HepG2 (cell line): ENCODE data around the gene RBM6. TPM values are rescaled to one million over a fixed set of nuclear protein-coding genes. Genes with fewer than 3 reads are reported as not detected.
A peak's percentile ranks its signal among the peaks of the same experiment; 100 is the strongest.

ENCODE experiments used
- ATAC-seq: fragments of 200-7000 bp; cut with Tn5 transposase; 3 replicates; pipeline ENCODE4 v1.9.1; 2020; ENCODE audit warnings: mild to moderate bottlenecking, moderate library complexity
- BruUV-seq: library from RNA; stranded (reverse); fragments of 400-500 nt; replicated peaks from 2 replicates; lab custom pipeline; 2021; lab: Mats Ljungman, UMichigan
- CTCF ChIA-PET: fragments of 300-600 bp; formaldehyde crosslinking; extraction: SDS; loops from one replicate; lab custom pipeline; 2021; ENCODE audit warnings: low total read pairs, inconsistent platforms, low intra/inter-chr PET ratio; lab: Yijun Ruan, JAX
- POLR2A ChIA-PET: fragments of 350-600 bp; sonication (Branson Sonifier 250); formaldehyde crosslinking; loops from one replicate; lab custom pipeline; 2020; ENCODE audit warnings: antibody characterized with exemption, inconsistent platforms; lab: Yijun Ruan, JAX
- DNase-seq: peaks from one replicate; pipeline ENCODE4 v3.0.0-alpha.2; 2015; ENCODE audit warnings: low spot score
- FAIRE-seq: peaks from 3 replicates; lab custom pipeline; 2011; peaks lifted over from hg19 to GRCh38; lab: Jason Lieb, UNC
- H2AFZ ChIP-seq: one replicate; pipeline ENCODE4 v1.6.1; 2011; ENCODE audit warnings: low read length, inconsistent platforms
- H3K27ac ChIP-seq: fragments of 300-600 bp; 3 replicates; pipeline ENCODE4 v1.8.0; 2011; ENCODE audit warnings: mixed run types, mild to moderate bottlenecking, mixed read lengths, low read length, inconsistent platforms; ENCODE audit not compliant: insufficient read depth; ENCODE audit errors: extremely low read length
- H3K27me3 ChIP-seq, 2 experiments: fragments of 200-600 bp in 1 of 2; 2 replicates in 1 of 2; 3 replicates in 1 of 2; pipeline versions ENCODE4 v1.6.0 to v1.8.0; 2011; ENCODE audit warnings: low read length in 2 of 2, mild to moderate bottlenecking in 2 of 2, moderate library complexity in 2 of 2, inconsistent platforms in 1 of 2; ENCODE audit not compliant: insufficient read depth in 2 of 2, control insufficient read depth in 1 of 2
- H3K36me3 ChIP-seq, 2 experiments: fragments of 200-600 bp in 1 of 2; replicated peaks in 1 of 2; 2 replicates in 1 of 2; 3 replicates in 1 of 2; pipeline versions ENCODE4 v1.5.1 to v1.8.0; 2011; ENCODE audit warnings: low read length in 2 of 2, inconsistent platforms in 1 of 2; ENCODE audit not compliant: insufficient read depth in 2 of 2, control insufficient read depth in 1 of 2
- H3K4me1 ChIP-seq: 2 replicates; pipeline ENCODE4 v1.5.1; 2012; ENCODE audit warnings: low read length, inconsistent platforms; ENCODE audit not compliant: insufficient read depth
- H3K4me2 ChIP-seq: 2 replicates; pipeline ENCODE4 v1.6.0; 2011; ENCODE audit warnings: low read depth, low read length, inconsistent platforms
- H3K4me3 ChIP-seq, 3 experiments: fragments of 200-600 bp in 1 of 3; sonication (generic), shearing (Covaris generic) in 1 of 3; replicated peaks in 1 of 3; 2 replicates each; pipeline ENCODE4 v1.5.1; 2011 to 2016; ENCODE audit warnings: low read length in 3 of 3, inconsistent platforms in 2 of 3, low read depth in 2 of 3, mild to moderate bottlenecking in 2 of 3, control low read depth in 1 of 3, mixed read lengths in 1 of 3; ENCODE audit not compliant: insufficient read depth in 1 of 3
- H3K79me2 ChIP-seq: one replicate; pipeline ENCODE4 v1.6.1; 2011; ENCODE audit warnings: low read length, inconsistent platforms; ENCODE audit not compliant: insufficient read depth
- H3K9ac ChIP-seq: 2 replicates; pipeline ENCODE4 v1.6.0; 2011; ENCODE audit warnings: mild to moderate bottlenecking, low read depth, low read length, inconsistent platforms; ENCODE audit not compliant: insufficient read depth
- H3K9me3 ChIP-seq: 2 replicates; pipeline ENCODE4 v1.5.1; 2012; ENCODE audit warnings: mild to moderate bottlenecking, low read length
- H4K20me1 ChIP-seq: 2 replicates; pipeline ENCODE4 v1.6.0; 2011; ENCODE audit warnings: inconsistent platforms, mild to moderate bottlenecking, low read length, moderate library complexity; ENCODE audit not compliant: insufficient read depth
- ARID5B ChIP-seq: IDR thresholded peaks from 2 replicates; pipeline ENCODE4 v1.4.0; 2020; ENCODE audit warnings: mild to moderate bottlenecking, missing genetic modification reagents
- CBX5 ChIP-seq: sonication (generic); formaldehyde crosslinking; IDR thresholded peaks from 2 replicates; pipeline ENCODE4 v1.4.0; 2020; ENCODE audit warnings: missing genetic modification reagents, borderline replicate concordance
- HNF4A ChIP-seq: sonication (generic); formaldehyde crosslinking; IDR thresholded peaks from 2 replicates; pipeline ENCODE4 v1.4.0; 2020; ENCODE audit warnings: missing genetic modification reagents
- SNRNP70 ChIP-seq: fragments of 200-400 bp; formaldehyde crosslinking; IDR thresholded peaks from 2 replicates; pipeline ENCODE4 v1.6.1; 2017; ENCODE audit warnings: mild to moderate bottlenecking, low read depth, low read length, moderate library complexity
- ZNF326 ChIP-seq: sonication (generic); formaldehyde crosslinking; IDR thresholded peaks from 2 replicates; pipeline ENCODE4 v1.4.0; 2020; ENCODE audit warnings: missing genetic modification reagents, borderline replicate concordance
- WGBS: methylation state at CpG from one replicate; pipeline ENCODE4 v1.1.6; 2017; ENCODE audit warnings: low lambda C conversion rate; 5-methylcytosine and 5-hydroxymethylcytosine counted together
- in situ Hi-C: cut with HindIII; loops from 2 replicates; pipeline ENCODE4 v1.10.0; 2017; ENCODE audit warnings: low pct_unique_long_range_greater_than_20kb; ENCODE audit not compliant: extremely low pct_ligation_motif_present
- intact Hi-C: fragments of 100-400 bp; cut with micrococcal nuclease; formaldehyde crosslinking; loops from one replicate; pipeline ENCODE4 v1.10.0; 2022; ENCODE audit not compliant: unreplicated experiment
- polyA plus RNA-seq, 8 experiments: library from polyadenylated mRNA; depleted of rRNA in 3 of 8; stranded (reverse) in 7 of 8; unstranded in 1 of 8; fragments of >200 nt; fragmentation: Illumina TruSeq in 4 of 8; extraction: Trizol in 4 of 8; gene quantifications; 2 replicates each; pipeline versions ENCODE4 v1.2.1 to v1.2.3, GENCODE V29; 2011 to 2016; ENCODE audit warnings: low read depth in 4 of 8, missing spikeins in 1 of 8, mixed read lengths in 1 of 8; ENCODE audit not compliant: insufficient read depth in 1 of 8
- total RNA-seq, 5 experiments: library from RNA; depleted of rRNA; stranded (reverse); fragments of >200 nt; fragmentation: Illumina TruSeq; extraction: Trizol; gene quantifications; 2 replicates each; pipeline ENCODE4 v1.2.3, GENCODE V29; 2016; ENCODE audit warnings: low read depth in 1 of 5
- TF ChIP-seq, protein P1 (sequence below): IDR thresholded peaks from 2 replicates; pipeline ENCODE4 v1.6.1; 2012; ENCODE audit warnings: low read depth, low read length, improper control_type of control experiment

Gene RBM6
- total and polyA plus RNA-seq, 2 of the 13 experiments (the other 11 are each of a cell fraction or from before 2014, with no cell fraction given), result 72.7 to 86.1 TPM

DNA sequence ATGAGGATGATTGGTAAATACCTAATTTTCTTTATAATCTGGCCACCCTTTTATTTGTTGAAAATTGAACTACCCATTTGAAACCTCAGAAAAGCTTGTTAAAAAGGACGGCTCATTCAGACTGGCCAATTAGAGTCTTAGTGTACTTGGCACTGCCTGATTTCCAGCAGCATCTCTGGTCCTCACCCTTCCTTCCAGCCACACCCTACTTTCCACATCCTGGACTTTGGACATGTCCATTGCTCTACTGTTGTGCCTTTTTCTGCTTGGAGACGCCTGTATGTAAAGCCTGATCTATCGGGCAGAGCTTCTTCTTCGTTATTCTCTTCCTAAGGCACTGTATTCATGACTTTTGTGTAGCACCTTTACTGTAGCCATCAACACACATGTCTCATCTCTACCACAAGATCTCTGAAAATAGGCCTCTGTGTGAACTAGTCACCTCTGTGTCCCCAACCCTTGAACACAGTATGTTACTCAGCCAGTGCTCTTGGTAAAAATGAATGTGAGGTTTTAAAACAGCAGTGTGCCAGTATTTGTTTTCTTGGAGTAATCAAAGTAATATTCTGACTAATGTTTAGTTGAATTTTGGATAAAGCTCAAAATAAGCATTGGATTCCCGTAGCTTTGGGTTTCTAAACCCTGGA, 155.5 kb downstream of the RBM6 start:
- intact Hi-C loops, result no loop called here
- 96% methylated on average over 5 of the region's 5 CpGs for WGBS
- FAIRE-seq, result no peak
- peaks cover 29% of the 10 kb centered on the region for H3K79me2 ChIP-seq
- H3K27ac ChIP-seq, result no peak overlapping the region
- H3K4me1 ChIP-seq, result peaks cover 41% of the 10 kb centered on the region
- no peak overlapping the region for H3K9ac ChIP-seq
- no peaks in the 10 kb centered on the region for H3K27me3 ChIP-seq
- H3K9me3 ChIP-seq, result no peaks in the 10 kb centered on the region
- in situ Hi-C loops, result no loop called here
- no peak overlapping the region for H3K4me3 ChIP-seq
- no peak for DNase-seq
- peaks cover 6% of the 10 kb centered on the region; the same call in 1 of the 2 replicates for H4K20me1 ChIP-seq
- POLR2A ChIA-PET, result no interaction called here
- TF ChIP-seq, protein P1, sequence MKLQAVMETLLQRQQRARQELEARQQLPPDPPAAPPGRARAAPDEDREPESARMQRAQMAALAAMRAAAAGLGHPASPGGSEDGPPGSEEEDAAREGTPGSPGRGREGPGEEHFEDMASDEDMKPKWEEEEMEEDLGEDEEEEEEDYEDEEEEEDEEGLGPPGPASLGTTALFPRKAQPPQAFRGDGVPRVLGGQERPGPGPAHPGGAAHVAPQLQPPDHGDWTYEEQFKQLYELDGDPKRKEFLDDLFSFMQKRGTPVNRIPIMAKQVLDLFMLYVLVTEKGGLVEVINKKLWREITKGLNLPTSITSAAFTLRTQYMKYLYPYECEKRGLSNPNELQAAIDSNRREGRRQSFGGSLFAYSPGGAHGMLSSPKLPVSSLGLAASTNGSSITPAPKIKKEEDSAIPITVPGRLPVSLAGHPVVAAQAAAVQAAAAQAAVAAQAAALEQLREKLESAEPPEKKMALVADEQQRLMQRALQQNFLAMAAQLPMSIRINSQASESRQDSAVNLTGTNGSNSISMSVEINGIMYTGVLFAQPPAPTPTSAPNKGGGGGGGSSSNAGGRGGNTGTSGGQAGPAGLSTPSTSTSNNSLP, result no peak
- TF ChIP-seq ARID5B, result no peak
- no peak for TF ChIP-seq SNRNP70
- no peak for TF ChIP-seq CBX5 (CRISPR knock-in tag)
- no peak for TF ChIP-seq ZNF326 (CRISPR knock-in tag)
- peak; percentile 41 for TF ChIP-seq HNF4A (CRISPR knock-in tag)
- no peak overlapping the region for H3K4me2 ChIP-seq
- ATAC-seq, result no peak
- no TSS peak for BruUV-seq
- CTCF ChIA-PET, result no interaction called here
- no peak overlapping the region for H2AFZ ChIP-seq
- H3K36me3 ChIP-seq, result peaks cover 24 to 78% of the 10 kb centered on the region in 2 experiments
